ENCODE measurements around the gene CTNND2. TPM values are rescaled to one million over a fixed set of nuclear protein-coding genes. Genes with fewer than 3 reads are reported as not detected.

Gene CTNND2
- polyA plus RNA-seq, 1 of the 3 experiments (the other 2 are of a cell fraction): not detected

DNA sequence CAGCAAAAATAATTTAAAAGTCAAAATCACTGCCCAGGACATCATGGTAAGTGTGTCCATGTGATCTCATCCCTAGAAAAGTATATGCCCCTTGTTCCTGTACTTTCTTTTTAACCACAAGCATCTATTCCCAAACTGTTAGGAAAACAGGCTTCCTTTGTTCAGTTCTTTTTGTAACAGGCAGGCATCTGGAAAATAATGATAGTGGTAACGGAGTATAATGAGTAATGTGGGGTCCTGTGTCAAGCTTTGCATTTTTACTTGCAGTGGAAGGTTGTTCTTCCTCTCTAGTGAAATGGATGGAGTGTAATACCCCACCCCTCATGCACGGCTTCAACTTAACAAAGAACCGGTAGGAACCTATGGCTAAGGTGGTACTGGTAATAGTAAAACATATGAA lies 532.1 kb downstream of the CTNND2 start (continued):
- TF ChIP-seq PBX3 (IDR thresholded peaks at IDR 0.05) (no peak), SMC3 (IDR thresholded peaks at IDR 0.05; ENCODE audit: low read depth, low read length) (no peak), NFIC (IDR thresholded peaks at IDR 0.05; ENCODE audit: borderline replicate concordance) (no peak), FOSL2 (IDR thresholded peaks at IDR 0.05; ENCODE audit: borderline replicate concordance, low read depth) (no peak), FOXM1 (IDR thresholded peaks at IDR 0.05; ENCODE audit: low read depth) (no peak), MXI1 (IDR thresholded peaks at IDR 0.05; ENCODE audit: low read depth, low read length) (no peak), FOXJ3 (CRISPR knock-in tag; IDR thresholded peaks at IDR 0.05) (no peak)
- TF ChIP-seq, protein P1, sequence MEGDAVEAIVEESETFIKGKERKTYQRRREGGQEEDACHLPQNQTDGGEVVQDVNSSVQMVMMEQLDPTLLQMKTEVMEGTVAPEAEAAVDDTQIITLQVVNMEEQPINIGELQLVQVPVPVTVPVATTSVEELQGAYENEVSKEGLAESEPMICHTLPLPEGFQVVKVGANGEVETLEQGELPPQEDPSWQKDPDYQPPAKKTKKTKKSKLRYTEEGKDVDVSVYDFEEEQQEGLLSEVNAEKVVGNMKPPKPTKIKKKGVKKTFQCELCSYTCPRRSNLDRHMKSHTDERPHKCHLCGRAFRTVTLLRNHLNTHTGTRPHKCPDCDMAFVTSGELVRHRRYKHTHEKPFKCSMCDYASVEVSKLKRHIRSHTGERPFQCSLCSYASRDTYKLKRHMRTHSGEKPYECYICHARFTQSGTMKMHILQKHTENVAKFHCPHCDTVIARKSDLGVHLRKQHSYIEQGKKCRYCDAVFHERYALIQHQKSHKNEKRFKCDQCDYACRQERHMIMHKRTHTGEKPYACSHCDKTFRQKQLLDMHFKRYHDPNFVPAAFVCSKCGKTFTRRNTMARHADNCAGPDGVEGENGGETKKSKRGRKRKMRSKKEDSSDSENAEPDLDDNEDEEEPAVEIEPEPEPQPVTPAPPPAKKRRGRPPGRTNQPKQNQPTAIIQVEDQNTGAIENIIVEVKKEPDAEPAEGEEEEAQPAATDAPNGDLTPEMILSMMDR (IDR thresholded peaks at IDR 0.05): no peak

- Histone ChIP-seq H3F3A (replicated peaks; ENCODE audit: insufficient read depth) (no peaks in the 10 kb centered on the region), H4K20me1 (ENCODE audit: insufficient read depth) (no peaks in the 10 kb centered on the region), H3K9ac (no peak overlapping the region), H3K79me2 (ENCODE audit: insufficient read depth) (no peaks in the 10 kb centered on the region), H3K36me3 (replicated peaks in 1 of 2; ENCODE audit: control insufficient read depth in 1 of 2, insufficient read depth in 2 of 2, low read length in 1 of 2) (no peaks in the 10 kb centered on the region), H2AFZ (ENCODE audit: low read depth) (no peak overlapping the region), H3K9me3 (no peaks in the 10 kb centered on the region), H3K4me2 (no peak overlapping the region), H3K27me3 (ENCODE audit: insufficient read depth) (no peaks in the 10 kb centered on the region), H3K4me1 (ENCODE audit: control insufficient read depth in 1 of 2, insufficient read depth in 2 of 2, low read depth in 1 of 2, low read length in 1 of 2) (no peaks in the 10 kb centered on the region), H3K4me3 (ENCODE audit: low read depth in 2 of 2, low read length in 1 of 2) (no peak overlapping the region), H3K9me2 (no peaks in the 10 kb centered on the region), H3K27ac (ENCODE audit: low read depth in 2 of 2, low read length in 1 of 2) (no peak overlapping the region)
- CTCF ChIA-PET: no interaction called here
- 17% methylated on average over 1 of the region's 1 CpG for WGBS (ENCODE audit: low lambda C conversion rate)
- TF ChIP-seq GATA2 (CRISPR knock-in tag; IDR thresholded peaks at IDR 0.05) (no peak), EZH2phosphoT487 (IDR thresholded peaks at IDR 0.05; ENCODE audit: borderline replicate concordance, low read depth) (no peak)
- POLR2A ChIA-PET: no interaction called here
- DNase-seq: no peak
These were observed 533.2 kb downstream of the CTNND2 start for GRCh38 chr5:11371021-11371420.

DNA sequence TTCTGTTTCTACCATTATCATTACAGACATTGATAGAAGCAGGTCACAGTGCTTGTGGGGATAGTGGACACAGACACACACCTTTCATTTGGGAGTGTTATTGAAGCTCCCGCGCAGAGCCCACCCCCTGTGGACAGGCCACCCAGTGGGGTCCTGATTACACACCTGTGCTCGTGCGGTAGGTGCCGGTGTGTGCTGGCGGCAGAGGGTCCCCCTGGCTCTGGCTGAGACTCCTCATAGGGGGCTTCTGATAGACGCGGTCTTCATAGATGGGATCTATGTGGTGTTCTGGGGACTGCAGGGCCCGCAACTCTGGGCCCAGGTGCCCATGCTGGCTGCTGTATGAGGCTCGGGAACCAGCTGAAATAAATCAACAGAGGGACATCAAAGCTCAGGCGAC lies 539.7 kb downstream of the CTNND2 start:
- no peaks in the 10 kb centered on the region for H3K9me2 ChIP-seq
- no peak overlapping the region for H3K27ac ChIP-seq (ENCODE audit: low read depth in 2 of 2, low read length in 1 of 2)
- no peaks in the 10 kb centered on the region for H3K4me1 ChIP-seq (ENCODE audit: control insufficient read depth in 1 of 2, insufficient read depth in 2 of 2, low read depth in 1 of 2, low read length in 1 of 2)
- no peak for DNase-seq
- POLR2A ChIA-PET: no interaction called here
- no peak overlapping the region for H3K9ac ChIP-seq
- CTCF ChIA-PET: interaction anchor here (1.1 kb wide), 1 partner anchor 12 kb away, joined by 3 read pairs; no protein-coding TSS in a partner anchor
- 43% methylated on average over 9 of the region's 11 CpGs for WGBS (ENCODE audit: low lambda C conversion rate)
- H4K20me1 ChIP-seq (ENCODE audit: insufficient read depth): no peaks in the 10 kb centered on the region
- H2AFZ ChIP-seq (ENCODE audit: low read depth): no peak overlapping the region
- H3K4me2 ChIP-seq: no peak overlapping the region
- H3K79me2 ChIP-seq (ENCODE audit: insufficient read depth): no peaks in the 10 kb centered on the region
- no peaks in the 10 kb centered on the region for H3K27me3 ChIP-seq (ENCODE audit: insufficient read depth)
- no peaks in the 10 kb centered on the region for H3F3A ChIP-seq (replicated peaks; ENCODE audit: insufficient read depth)
- no peaks in the 10 kb centered on the region for H3K9me3 ChIP-seq
- no peaks in the 10 kb centered on the region for H3K36me3 ChIP-seq (replicated peaks in 1 of 2; ENCODE audit: control insufficient read depth in 1 of 2, insufficient read depth in 2 of 2, low read length in 1 of 2)
- H3K4me3 ChIP-seq (ENCODE audit: low read depth in 2 of 2, low read length in 1 of 2): no peak overlapping the region
- TF ChIP-seq REST (IDR thresholded peaks at IDR 0.05; ENCODE audit: low read depth, low read length) (no peak), MXI1 (IDR thresholded peaks at IDR 0.05; ENCODE audit: low read depth, low read length) (no peak), RFX5 (IDR thresholded peaks at IDR 0.05; ENCODE audit: low read length) (no peak), EZH2phosphoT487 (IDR thresholded peaks at IDR 0.05; ENCODE audit: borderline replicate concordance, low read depth) (no peak), PBX3 (IDR thresholded peaks at IDR 0.05) (no peak), USF1 (IDR thresholded peaks at IDR 0.05; ENCODE audit: borderline replicate concordance, low read depth) (no peak)
- TF ChIP-seq, protein P2, sequence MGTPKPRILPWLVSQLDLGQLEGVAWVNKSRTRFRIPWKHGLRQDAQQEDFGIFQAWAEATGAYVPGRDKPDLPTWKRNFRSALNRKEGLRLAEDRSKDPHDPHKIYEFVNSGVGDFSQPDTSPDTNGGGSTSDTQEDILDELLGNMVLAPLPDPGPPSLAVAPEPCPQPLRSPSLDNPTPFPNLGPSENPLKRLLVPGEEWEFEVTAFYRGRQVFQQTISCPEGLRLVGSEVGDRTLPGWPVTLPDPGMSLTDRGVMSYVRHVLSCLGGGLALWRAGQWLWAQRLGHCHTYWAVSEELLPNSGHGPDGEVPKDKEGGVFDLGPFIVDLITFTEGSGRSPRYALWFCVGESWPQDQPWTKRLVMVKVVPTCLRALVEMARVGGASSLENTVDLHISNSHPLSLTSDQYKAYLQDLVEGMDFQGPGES (IDR thresholded peaks at IDR 0.05; ENCODE audit: low read depth, low read length): no peak
- TF ChIP-seq, protein P3, sequence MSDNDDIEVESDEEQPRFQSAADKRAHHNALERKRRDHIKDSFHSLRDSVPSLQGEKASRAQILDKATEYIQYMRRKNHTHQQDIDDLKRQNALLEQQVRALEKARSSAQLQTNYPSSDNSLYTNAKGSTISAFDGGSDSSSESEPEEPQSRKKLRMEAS (IDR thresholded peaks at IDR 0.05; ENCODE audit: low read depth): no peak

All from SK-N-SH (cell line).